GM18505 (cell line): ENCODE results near the gene ZSCAN4.

Experiments used
- ATAC-seq: cut with Tn5 transposase; IDR thresholded peaks from one replicate; pipeline ENCODE4 v1.9.1; 2021; ENCODE audit not compliant: unreplicated experiment
- POLR2A ChIP-seq: IDR thresholded peaks from 4 replicates; pipeline ENCODE4 v1.6.1; 2011; ENCODE audit warnings: borderline replicate concordance; ENCODE audit not compliant: insufficient read depth, insufficient read length; ENCODE audit errors: extremely low read depth

ZSCAN4 gene

DNA sequence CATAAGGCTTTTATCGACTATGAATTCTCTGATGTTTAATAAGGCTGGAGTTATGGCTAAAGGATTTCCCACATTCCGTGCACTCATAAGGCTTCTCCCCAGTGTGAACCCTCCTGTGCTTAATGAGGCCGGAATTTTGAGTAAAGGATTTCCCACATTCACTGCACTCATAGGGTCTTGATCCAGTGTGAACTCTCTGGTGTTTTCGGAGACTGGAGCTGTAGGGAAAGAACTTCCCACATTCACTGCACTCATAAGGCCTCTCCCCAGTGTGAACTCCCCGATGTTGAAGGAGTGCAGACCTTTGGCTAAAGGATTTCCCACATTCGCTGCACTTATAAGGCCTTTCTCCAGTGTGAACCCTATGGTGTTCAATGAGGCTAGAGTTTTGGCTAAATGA lies 32.9 kb downstream of the ZSCAN4 start:
- no peak for TF ChIP-seq POLR2A
- no peak for ATAC-seq

GRCh38 chr19:57706346-57706745 lies 37.6 kb downstream of the ZSCAN4 start:
- TF ChIP-seq POLR2A: no peak
- ATAC-seq: no peak

DNA sequence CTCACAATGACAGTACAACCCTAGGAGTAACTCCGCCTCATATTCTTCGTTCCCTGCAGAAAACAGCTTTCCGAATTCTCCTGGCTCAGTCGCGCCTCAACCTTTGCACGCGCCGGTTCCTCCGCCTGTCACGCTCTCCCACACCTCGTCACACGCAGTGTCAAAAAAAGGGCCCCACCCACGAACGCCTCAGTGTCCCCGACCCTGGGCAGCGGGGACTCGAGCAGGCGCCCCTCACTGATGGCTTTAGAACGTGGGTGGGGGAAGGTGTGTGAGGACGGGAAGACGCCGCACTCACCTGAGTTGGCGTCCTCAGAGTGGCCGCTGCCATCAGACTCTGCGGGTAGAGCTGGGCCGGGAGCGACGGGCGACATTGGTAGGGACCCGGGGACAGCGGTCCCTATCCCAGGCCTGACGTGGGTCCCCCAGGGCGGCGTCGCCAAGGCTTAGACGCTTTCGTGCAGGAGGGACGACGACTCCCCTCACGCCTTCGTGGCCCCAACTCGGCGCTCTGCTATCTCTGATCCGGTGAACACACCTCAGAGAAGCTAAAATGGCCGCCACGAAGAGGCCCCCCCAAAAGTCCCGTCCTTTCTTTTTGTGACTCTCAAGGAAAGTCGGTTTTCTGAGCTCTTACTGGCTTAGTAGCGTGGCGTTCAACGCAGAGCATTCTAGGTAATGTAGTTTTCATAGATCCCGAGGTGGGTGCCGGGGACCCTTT lies 40.1 kb downstream of the ZSCAN4 start, which contains the start of gene ZNF154:
ZNF154 (minus strand) TSS at position 564 of the 721 bp plus-strand sequence; CDS start at position 331, 233 bp downstream.
- ATAC-seq: no peak
- peak; percentile 43 for TF ChIP-seq POLR2A

DNA sequence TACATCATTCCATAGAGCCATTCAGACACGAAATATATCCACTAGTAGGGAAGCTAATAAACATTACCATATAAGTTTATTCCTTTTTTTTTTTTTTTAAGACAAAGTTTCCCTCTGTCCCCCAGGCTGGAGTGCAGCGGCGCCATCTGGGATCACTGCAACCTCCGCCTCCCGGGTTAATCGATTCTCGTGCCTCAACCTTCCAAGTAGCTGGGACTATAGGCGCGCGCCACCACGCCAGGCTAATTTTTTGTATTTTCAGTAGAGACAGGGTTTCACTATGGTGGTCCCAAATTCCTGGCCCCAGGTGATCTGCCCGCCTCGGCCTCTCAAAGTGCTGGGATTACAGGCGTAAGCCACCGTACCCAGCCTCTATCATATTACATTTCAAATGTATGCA lies 40.9 kb downstream of the ZSCAN4 start:
- no peak for TF ChIP-seq POLR2A
- ATAC-seq: no peak

DNA sequence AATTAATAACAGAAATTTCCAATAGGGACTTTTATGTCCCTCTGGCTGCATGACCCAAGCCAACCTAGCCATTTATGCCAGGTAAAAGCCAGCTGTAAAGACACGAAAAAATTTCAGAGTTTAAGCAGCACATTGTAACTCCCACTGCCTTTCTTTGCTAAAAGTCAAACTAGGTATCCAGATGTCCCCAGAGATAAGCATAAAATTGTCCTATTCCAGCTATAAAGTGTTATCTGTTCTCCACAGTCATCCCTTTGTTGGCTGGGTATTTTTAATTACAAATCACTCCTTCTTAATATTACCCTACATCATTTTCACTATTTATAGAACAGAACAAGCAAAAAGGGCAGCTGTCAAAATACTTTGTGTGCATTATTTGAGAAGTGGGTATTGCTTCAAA lies 43.5 kb downstream of the ZSCAN4 start:
- no peak for TF ChIP-seq POLR2A
- no peak for ATAC-seq

DNA sequence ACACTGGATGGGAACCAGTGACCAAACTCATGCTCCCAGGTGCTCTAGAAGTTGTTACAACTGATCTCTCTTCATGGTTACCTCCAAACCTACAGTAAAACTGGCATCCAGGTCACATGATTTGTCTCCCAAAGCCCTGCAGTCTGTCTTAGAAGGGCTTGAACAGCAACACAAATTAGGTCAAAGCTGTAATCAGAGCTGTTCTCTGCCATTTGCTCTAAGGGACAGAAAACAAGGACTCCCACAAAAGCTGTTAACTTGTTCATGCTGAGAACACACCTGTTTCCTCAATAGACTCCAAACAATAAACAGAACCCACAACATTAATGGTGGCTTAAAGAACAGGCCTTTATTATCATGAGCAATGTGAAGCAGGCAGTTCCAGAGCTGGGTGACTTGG lies 50.7 kb downstream of the ZSCAN4 start:
- ATAC-seq: no peak
- TF ChIP-seq POLR2A: no peak

DNA sequence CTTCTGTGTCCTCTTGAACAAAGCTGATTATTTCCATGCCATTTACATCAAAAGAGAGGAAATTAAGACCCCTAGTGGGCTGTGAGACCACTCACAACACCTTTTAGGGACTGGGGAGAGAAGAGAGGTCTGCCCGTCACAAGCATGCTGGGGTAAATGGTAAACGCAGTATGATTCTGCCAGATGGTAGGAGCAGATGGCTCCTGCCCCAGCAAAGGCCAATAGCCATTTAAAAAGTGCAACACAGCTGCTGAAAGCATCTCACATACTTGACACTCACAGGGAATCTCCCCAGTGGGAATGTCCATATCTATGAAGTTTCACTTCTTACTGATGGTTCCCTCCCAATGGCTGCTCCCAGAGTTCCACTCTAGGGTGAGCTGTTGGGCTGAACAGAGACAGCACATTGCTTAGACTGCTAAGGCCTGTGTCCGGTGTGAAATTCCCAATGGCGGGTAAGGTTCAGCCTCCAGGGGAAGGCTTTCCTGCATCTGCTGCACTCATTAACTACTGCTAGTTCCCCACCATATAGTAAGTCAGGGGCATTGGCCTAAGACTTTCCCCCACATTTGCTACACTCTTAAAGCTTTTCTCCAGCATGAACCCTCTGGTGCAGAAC lies 51.3 kb downstream of the ZSCAN4 start:
- TF ChIP-seq POLR2A: no peak
- no peak for ATAC-seq

DNA sequence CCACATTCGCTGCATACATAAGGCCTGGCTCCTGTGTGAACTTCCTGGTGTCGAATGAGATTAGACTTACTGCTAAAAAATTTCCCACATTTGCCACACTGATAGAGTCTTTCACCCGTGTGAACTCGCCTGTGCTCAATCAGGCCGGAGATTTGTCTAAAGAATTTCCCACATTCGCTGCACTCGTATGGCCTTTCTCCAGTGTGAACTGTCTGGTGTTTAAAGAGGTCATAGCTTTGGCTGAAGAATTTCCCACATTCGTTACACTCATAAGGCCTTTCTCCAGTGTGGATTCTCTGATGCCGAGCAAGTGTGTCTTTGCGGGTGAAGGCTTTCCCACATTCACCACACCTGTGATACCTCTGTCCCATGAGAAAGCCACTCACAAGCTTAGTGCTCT lies 52.1 kb downstream of the ZSCAN4 start:
- no peak for ATAC-seq
- TF ChIP-seq POLR2A: no peak
